NCI-H2227 (cell line): Measurements from ENCODE around the gene RNU4-1.
"Not testable (repeated sequence)": the region's sequence is repeated elsewhere in the genome, so short reads cannot be mapped to it uniquely, and the experiment has no call there.

Experiments
- DNase-seq: peaks from one replicate; lab custom pipeline; 2025; ENCODE audit not compliant: unreplicated experiment; lab: John Stamatoyannopoulos, UW

RNU4-1 gene

GRCh38 chr12:120259418-120260202 is 33.4 kb downstream of the RNU4-1 start:
- DNase-seq, result no peak

DNA sequence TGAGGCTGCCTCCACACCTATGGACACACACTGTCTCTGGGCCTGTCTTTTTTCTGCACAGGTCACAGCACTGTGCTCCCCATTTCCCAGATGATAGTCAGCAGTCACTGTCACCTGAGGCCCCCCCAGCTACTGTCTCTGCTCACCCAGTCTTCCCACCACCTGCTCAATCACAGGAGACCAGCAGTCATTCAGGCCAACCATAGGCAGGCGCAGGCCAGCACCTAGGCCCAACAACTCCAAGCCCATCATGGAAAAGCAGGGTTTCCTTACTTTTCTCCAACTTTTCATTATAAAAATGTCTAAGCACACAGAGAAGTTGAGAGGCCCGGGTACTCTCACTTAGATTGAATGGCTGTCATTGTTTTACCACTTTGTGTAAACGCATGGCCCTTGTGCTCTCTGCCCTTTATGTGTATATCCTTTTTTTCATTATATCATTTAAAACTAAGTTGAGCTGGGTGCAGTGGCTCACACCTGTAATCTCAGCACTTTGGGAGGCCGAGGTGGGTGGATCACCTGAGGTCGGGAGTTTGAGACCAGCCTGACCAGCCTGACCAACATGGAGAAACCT is 34.6 kb downstream of the RNU4-1 start:
- DNase-seq, result no peak

DNA sequence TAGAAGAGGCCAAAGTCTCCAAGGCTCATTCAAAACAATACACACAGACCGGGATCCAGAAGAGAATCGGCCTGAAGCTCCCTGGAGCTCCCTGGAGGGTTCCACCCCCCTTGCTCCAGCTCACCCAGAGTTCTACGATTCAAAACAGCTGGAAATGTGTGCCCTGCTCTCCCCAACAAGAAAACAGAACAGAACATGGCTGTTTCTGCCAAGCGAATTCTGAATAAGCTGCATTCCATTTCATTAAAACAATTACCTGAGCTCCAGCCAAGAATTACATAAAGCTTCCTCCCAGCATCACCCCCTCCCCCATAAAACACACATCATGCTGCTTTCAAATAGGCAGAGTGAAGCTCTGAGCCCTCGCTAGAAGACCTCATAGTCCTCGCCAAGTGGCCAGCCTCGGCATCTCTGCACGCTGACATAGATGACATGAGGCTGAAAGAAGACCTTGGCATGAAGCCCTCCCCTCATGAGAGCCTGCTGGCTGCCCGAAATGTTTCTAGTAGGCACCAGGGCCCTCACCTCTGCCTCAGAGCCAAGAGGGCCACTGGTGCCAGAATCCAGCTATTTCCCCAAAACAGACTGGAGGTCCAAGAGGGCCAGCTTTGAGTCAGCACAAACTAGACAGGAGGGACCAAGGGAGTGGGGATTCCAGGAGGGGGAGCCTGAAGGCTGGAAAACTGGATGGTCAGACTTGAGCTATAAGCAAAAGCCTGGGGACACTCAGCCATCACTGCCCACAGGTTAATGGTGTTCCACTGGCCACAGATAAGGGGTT is 35.8 kb downstream of the RNU4-1 start:
- DNase-seq, result peak; percentile 25

- DNase-seq, result no peak
These were observed 38.2 kb downstream of the RNU4-1 start for GRCh38 chr12:120254809-120255208.

GRCh38 chr12:120253313-120253712 is 39.7 kb downstream of the RNU4-1 start:
- not testable (repeated sequence) for DNase-seq

DNA sequence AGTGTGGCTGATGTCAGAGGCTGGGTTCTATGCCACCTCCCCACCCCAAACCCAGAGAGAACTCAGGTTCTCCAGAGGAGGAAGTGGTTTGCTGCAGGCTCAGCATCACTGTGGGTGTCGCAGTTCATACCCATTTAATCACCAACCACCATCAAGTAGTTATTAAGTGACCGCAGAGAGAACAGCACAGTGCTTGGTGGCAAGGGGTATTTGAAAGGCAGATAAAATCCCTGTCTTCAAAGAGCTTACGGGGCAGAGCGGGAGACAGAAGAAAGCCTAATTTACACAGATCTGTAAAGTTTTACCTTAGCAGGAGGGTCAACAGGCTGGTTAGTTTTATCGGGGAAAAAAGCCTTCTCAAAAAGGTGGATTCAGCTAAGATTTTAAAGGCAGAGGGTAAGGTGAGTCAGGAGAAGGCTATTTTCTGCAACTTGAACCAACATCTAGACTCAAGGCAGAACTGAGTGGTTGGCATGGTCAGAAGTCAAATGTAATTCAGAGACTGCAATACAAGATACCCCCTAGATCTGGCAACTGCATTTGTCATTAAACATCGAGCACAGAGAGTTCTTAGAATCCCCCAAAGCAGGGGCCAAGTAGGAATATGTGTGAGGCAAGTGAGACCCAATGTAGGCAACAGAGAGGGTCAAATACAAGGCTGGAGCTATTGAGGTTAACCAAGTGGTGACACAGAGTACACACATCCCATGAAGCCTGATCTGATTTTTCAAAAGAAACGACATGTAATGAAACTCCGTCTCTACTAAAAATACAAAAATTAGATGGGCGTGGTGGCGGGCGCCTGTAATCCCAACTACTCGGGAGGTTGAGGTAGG is 40.7 kb downstream of the RNU4-1 start:
- DNase-seq, result no peak

- not testable (repeated sequence) for DNase-seq
These were observed 41.5 kb downstream of the RNU4-1 start for GRCh38 chr12:120251364-120252070.

DNA sequence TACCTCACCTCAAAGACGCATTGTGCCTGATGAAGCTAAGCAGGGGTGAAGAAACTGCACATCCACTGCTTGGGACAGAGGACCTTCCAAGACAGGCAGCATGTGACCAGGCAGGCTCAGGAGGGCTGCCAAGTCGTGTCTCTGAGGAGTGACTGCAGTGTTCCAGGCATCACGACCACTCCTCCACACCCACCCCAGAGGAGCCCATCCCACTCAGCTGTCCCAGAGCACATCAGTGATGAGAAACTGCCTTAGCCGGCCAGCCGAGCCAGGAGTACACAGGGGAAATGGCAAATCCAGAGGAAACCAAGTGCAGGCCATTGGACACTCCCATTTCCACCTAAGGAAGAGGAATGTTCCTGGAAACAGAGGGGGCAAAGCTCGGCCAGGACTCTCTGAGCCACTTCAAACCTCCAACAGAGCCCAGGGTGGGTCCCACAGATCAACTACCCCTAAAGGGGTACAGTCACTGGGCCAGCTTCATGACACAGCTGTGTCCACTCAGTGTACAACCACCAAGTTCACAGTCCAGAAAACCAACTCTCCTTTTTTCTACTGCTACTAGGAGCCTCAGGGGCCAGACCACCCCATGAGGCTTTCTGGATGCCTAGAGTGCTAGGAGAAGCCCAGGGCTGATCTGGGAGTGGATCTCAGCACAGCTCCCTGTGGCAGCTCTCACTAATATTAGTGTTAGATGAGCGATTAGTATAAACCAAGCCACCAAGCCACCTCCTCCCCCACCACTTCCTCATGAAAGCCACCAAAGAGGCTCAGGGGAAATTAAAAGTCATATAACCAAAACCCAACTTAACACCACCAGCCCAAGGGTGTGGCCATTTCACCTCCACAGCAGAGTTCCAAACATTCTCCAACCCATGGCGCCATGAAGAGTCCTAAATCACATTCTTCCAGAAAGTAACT is 42.9 kb downstream of the RNU4-1 start:
- DNase-seq, result no peak

DNA sequence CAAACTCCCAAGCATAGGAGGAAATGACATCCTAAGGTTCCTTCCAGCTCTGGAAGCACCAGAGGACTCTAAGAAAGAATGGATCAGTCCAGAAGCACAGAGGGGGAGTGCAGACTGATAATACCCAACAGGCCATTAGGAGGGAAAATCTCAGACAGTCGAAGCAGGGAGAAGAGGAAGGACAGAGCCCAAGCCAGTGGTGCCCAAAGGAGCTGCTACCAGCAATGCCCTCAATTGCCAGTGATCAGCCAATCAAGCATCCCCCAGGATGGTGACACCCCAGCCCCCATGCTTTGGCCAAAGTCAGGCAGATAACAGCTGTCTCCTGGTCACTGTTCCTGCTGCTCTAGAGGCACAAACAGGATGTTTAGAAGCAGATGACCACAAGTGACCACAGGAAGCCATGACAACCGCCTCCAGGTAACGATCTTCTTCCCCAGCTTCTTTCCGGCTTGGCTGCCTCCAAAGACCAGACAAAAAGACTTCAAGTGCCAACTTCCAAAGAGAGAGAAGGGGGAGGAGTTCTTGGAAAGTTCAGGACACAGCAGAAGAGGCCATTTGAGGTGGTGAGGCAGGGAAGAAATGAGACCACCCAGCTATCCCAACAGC is 43.7 kb downstream of the RNU4-1 start:
- DNase-seq, result no peak

GRCh38 chr12:120247621-120248030 is 45.4 kb downstream of the RNU4-1 start:
- no peak for DNase-seq

DNA sequence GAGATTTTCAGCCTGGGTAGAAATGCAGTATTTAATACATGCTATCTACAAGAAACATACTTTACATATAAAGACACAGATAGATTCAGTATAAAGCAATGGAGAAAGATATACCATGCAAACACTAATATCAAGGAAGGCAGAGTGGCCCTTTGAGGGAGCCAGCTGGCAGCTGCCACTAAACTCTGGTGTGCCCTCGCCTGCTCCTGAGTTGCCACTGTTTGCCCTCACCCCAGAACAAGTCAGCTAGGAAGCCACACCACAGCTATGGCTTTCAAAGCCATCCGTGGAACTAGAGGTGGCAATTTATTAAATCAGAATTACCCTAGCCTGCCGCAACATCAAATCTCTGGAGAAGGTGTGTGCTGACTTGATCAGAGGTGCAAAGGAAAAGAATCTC is 45.9 kb downstream of the RNU4-1 start:
- no peak for DNase-seq

DNA sequence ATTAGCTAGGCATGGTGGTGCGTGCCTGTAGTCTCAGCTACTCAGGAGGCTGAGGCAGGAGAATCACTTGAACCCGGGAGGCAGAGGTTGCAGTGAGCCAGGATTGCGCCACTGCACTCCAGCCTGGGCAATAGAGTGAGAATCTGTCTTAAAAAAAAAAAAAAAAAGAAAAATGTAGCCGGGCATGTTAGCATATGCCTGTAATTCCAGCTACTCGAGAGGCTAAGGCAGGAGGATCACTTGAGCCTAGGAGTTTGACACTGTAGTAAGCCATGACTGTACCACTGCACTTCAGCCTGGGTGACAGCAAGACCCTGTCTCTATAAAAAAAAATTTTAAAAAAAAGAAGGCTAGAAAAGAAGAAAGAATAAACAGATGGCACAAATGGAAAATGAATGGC is 46.3 kb downstream of the RNU4-1 start:
- not testable (repeated sequence) for DNase-seq
